ENCODE data around the gene PPIL6.
"Not testable (repeated sequence)": the region's sequence is repeated elsewhere in the genome, so short reads cannot be mapped to it uniquely, and the experiment has no call there.

PPIL6 gene

DNA sequence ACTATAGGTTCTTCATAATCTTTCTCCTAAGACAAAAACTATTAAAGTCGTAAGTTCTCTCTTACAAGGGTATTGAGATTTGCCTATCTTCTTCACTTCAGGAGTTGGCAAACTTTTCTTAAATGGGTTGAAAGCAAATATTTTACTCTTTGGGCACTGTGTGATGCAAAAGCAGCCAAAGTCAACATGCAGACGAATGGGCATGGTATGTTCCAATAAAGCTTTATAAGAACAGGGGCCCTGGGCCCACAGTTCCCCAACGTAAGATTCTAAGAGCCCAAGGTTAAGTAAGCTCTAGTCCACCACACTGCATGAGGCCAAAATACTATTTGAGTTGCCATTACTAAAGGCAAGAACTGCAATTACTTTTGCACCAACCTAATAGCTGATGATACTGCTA, 69.6 kb downstream of the PPIL6 start:
- no peak overlapping the region for H4K8ac ChIP-seq (ENCODE audit: low read depth, low read length)
- peaks cover 5% of the 10 kb centered on the region for H3K79me1 ChIP-seq (ENCODE audit: low read length)
- H3K27me3 ChIP-seq (ENCODE audit: insufficient read depth, low read length, poor library complexity): no peaks in the 10 kb centered on the region
- DNase-seq: no peak
- H2BK5ac ChIP-seq (ENCODE audit: low read length): no peak overlapping the region
- no peak overlapping the region for H3K9ac ChIP-seq (ENCODE audit: low read length)
- H2AK5ac ChIP-seq (ENCODE audit: low read length): no peak overlapping the region
- H4K5ac ChIP-seq (ENCODE audit: low read length): no peak overlapping the region
- H3K4me1 ChIP-seq (ENCODE audit: control insufficient read depth, low read depth, low read length): no peaks in the 10 kb centered on the region
- H3K4me2 ChIP-seq (ENCODE audit: low read length): no peak overlapping the region
- H3K36me3 ChIP-seq (ENCODE audit: control insufficient read depth, insufficient read depth, low read length): peaks cover 2% of the 10 kb centered on the region
- no peak overlapping the region for H2BK120ac ChIP-seq (ENCODE audit: low read depth, low read length)
- no peak overlapping the region for H3K23ac ChIP-seq (ENCODE audit: low read length)
- H3K18ac ChIP-seq (ENCODE audit: low read length): no peak overlapping the region
- H2BK15ac ChIP-seq (replicated peaks; ENCODE audit: low read depth): no peak overlapping the region
- peaks cover 2% of the 10 kb centered on the region for H3K79me2 ChIP-seq (ENCODE audit: control insufficient read depth, insufficient read depth, low read length)
- no peak overlapping the region for H3K27ac ChIP-seq (ENCODE audit: low read depth, low read length)
- WGBS (ENCODE audit: extremely low coverage, insufficient coverage, low lambda C conversion rate): no CpG with 5 or more reads among the region's 3 CpGs
- H3K56ac ChIP-seq (ENCODE audit: low read length): no peak overlapping the region
- no peak overlapping the region for H3K4ac ChIP-seq (ENCODE audit: low read depth, low read length)
- no peak overlapping the region for H3K4me3 ChIP-seq (ENCODE audit: low read length)

- no CpG with 5 or more reads among the region's 1 CpG for WGBS (ENCODE audit: extremely low coverage, insufficient coverage, low lambda C conversion rate)
- H3K36me3 ChIP-seq (ENCODE audit: control insufficient read depth, insufficient read depth, low read length): peaks cover 2% of the 10 kb centered on the region
Measured at GRCh38 chr6:109370336-109370735, 70.1 kb downstream of the PPIL6 start.

GRCh38 chr6:109369728-109370127, 70.7 kb downstream of the PPIL6 start:
- no peak overlapping the region for H3K27ac ChIP-seq (ENCODE audit: low read depth, low read length)

More at GRCh38 chr6:109370336-109370735, 70.1 kb downstream of the PPIL6 start:
- H3K18ac ChIP-seq (ENCODE audit: low read length): no peak overlapping the region
- no peaks in the 10 kb centered on the region for H3K27me3 ChIP-seq (ENCODE audit: insufficient read depth, low read length, poor library complexity)
- no peak for DNase-seq
- H3K79me1 ChIP-seq (ENCODE audit: low read length): peaks cover 5% of the 10 kb centered on the region
- no peak overlapping the region for H2BK5ac ChIP-seq (ENCODE audit: low read length)
- H2BK120ac ChIP-seq (ENCODE audit: low read depth, low read length): no peak overlapping the region
- no peak overlapping the region for H4K5ac ChIP-seq (ENCODE audit: low read length)
- H4K8ac ChIP-seq (ENCODE audit: low read depth, low read length): no peak overlapping the region
- no peak overlapping the region for H3K23ac ChIP-seq (ENCODE audit: low read length)
- H3K79me2 ChIP-seq (ENCODE audit: control insufficient read depth, insufficient read depth, low read length): peaks cover 2% of the 10 kb centered on the region
- H3K4ac ChIP-seq (ENCODE audit: low read depth, low read length): no peak overlapping the region
- H3K27ac ChIP-seq (ENCODE audit: low read depth, low read length): no peak overlapping the region
- no peak overlapping the region for H3K56ac ChIP-seq (ENCODE audit: low read length)
- no peak overlapping the region for H2BK15ac ChIP-seq (replicated peaks; ENCODE audit: low read depth)
- H3K4me2 ChIP-seq (ENCODE audit: low read length): no peak overlapping the region
- no peak overlapping the region for H3K9ac ChIP-seq (ENCODE audit: low read length)
- no peak overlapping the region for H2AK5ac ChIP-seq (ENCODE audit: low read length)
- no peaks in the 10 kb centered on the region for H3K4me1 ChIP-seq (ENCODE audit: control insufficient read depth, low read depth, low read length)
- no peak overlapping the region for H3K4me3 ChIP-seq (ENCODE audit: low read length)

GRCh38 chr6:109364382-109365078, 75.9 kb downstream of the PPIL6 start:
- DNase-seq; H3K23ac ChIP-seq (ENCODE audit: low read length); H3K4me2 ChIP-seq (ENCODE audit: low read length); H3K79me2 ChIP-seq (ENCODE audit: control insufficient read depth, insufficient read depth, low read length); H2BK120ac ChIP-seq (ENCODE audit: low read depth, low read length); H3K9ac ChIP-seq (ENCODE audit: low read length); H3K56ac ChIP-seq (ENCODE audit: low read length); H3K4me3 ChIP-seq (ENCODE audit: low read length); H2BK15ac ChIP-seq (replicated peaks; ENCODE audit: low read depth); H3K4ac ChIP-seq (ENCODE audit: low read depth, low read length); H3K27ac ChIP-seq (ENCODE audit: low read depth, low read length); H3K27me3 ChIP-seq (ENCODE audit: insufficient read depth, low read length, poor library complexity); H3K18ac ChIP-seq (ENCODE audit: low read length); H4K8ac ChIP-seq (ENCODE audit: low read depth, low read length); H3K36me3 ChIP-seq (ENCODE audit: control insufficient read depth, insufficient read depth, low read length); H2BK5ac ChIP-seq (ENCODE audit: low read length); H3K4me1 ChIP-seq (ENCODE audit: control insufficient read depth, low read depth, low read length); H4K5ac ChIP-seq (ENCODE audit: low read length); H2AK5ac ChIP-seq (ENCODE audit: low read length); H3K79me1 ChIP-seq (ENCODE audit: low read length): not testable (repeated sequence)
- no CpG with 5 or more reads among the region's 5 CpGs for WGBS (ENCODE audit: extremely low coverage, insufficient coverage, low lambda C conversion rate)

More at GRCh38 chr6:109369728-109370127, 70.7 kb downstream of the PPIL6 start:
- H3K4ac ChIP-seq (ENCODE audit: low read depth, low read length): no peak overlapping the region
- no peak overlapping the region for H3K18ac ChIP-seq (ENCODE audit: low read length)
- H3K56ac ChIP-seq (ENCODE audit: low read length): no peak overlapping the region
- H2BK15ac ChIP-seq (replicated peaks; ENCODE audit: low read depth): no peak overlapping the region
- no peaks in the 10 kb centered on the region for H3K4me1 ChIP-seq (ENCODE audit: control insufficient read depth, low read depth, low read length)
- H2AK5ac ChIP-seq (ENCODE audit: low read length): no peak overlapping the region
- H3K79me2 ChIP-seq (ENCODE audit: control insufficient read depth, insufficient read depth, low read length): peaks cover 2% of the 10 kb centered on the region
- no CpG with 5 or more reads among the region's 4 CpGs for whole genome bisulfite sequencing (ENCODE audit: extremely low coverage, insufficient coverage, low lambda C conversion rate)
- H3K27me3 ChIP-seq (ENCODE audit: insufficient read depth, low read length, poor library complexity): no peaks in the 10 kb centered on the region
- peaks cover 5% of the 10 kb centered on the region for H3K79me1 ChIP-seq (ENCODE audit: low read length)
- no peak overlapping the region for H3K4me2 ChIP-seq (ENCODE audit: low read length)
- no peak for DNase-seq
- no peak overlapping the region for H4K5ac ChIP-seq (ENCODE audit: low read length)
- no peak overlapping the region for H2BK5ac ChIP-seq (ENCODE audit: low read length)
- no peak overlapping the region for H3K9ac ChIP-seq (ENCODE audit: low read length)
- H3K23ac ChIP-seq (ENCODE audit: low read length): no peak overlapping the region
- no peak overlapping the region for H4K8ac ChIP-seq (ENCODE audit: low read depth, low read length)
- peaks cover 2% of the 10 kb centered on the region for H3K36me3 ChIP-seq (ENCODE audit: control insufficient read depth, insufficient read depth, low read length)
- H3K4me3 ChIP-seq (ENCODE audit: low read length): no peak overlapping the region
- H2BK120ac ChIP-seq (ENCODE audit: low read depth, low read length): no peak overlapping the region

GRCh38 chr6:109363753-109364152, 76.7 kb downstream of the PPIL6 start:
- H3K4me1 ChIP-seq (ENCODE audit: control insufficient read depth, low read depth, low read length): no peaks in the 10 kb centered on the region
- no peaks in the 10 kb centered on the region for H3K27me3 ChIP-seq (ENCODE audit: insufficient read depth, low read length, poor library complexity)
- H3K56ac ChIP-seq (ENCODE audit: low read length): no peak overlapping the region
- peaks cover 8% of the 10 kb centered on the region for H3K36me3 ChIP-seq (ENCODE audit: control insufficient read depth, insufficient read depth, low read length)
- no peak overlapping the region for H2BK5ac ChIP-seq (ENCODE audit: low read length)
- H3K18ac ChIP-seq (ENCODE audit: low read length): no peak overlapping the region
- no peaks in the 10 kb centered on the region for H3K79me2 ChIP-seq (ENCODE audit: control insufficient read depth, insufficient read depth, low read length)
- no CpG with 5 or more reads among the region's 2 CpGs for WGBS (ENCODE audit: extremely low coverage, insufficient coverage, low lambda C conversion rate)
- no peak overlapping the region for H3K4me2 ChIP-seq (ENCODE audit: low read length)
- H3K23ac ChIP-seq (ENCODE audit: low read length): no peak overlapping the region
- H4K8ac ChIP-seq (ENCODE audit: low read depth, low read length): no peak overlapping the region
- H2BK120ac ChIP-seq (ENCODE audit: low read depth, low read length): no peak overlapping the region
- no peak overlapping the region for H3K4me3 ChIP-seq (ENCODE audit: low read length)
- no peak overlapping the region for H2AK5ac ChIP-seq (ENCODE audit: low read length)
- no peak overlapping the region for H4K5ac ChIP-seq (ENCODE audit: low read length)
- H3K4ac ChIP-seq (ENCODE audit: low read depth, low read length): no peak overlapping the region
- H3K9ac ChIP-seq (ENCODE audit: low read length): no peak overlapping the region
- no peak for DNase-seq
- no peak overlapping the region for H2BK15ac ChIP-seq (replicated peaks; ENCODE audit: low read depth)
- no peak overlapping the region for H3K27ac ChIP-seq (ENCODE audit: low read depth, low read length)
- peaks cover 4% of the 10 kb centered on the region for H3K79me1 ChIP-seq (ENCODE audit: low read length)

Measured in mesendoderm (in vitro differentiated cells).